Activated gamma-delta T cell treated with anti-CD3 and anti-CD28 coated beads, Interleukin-2, amount 50 U/mL, for 16 hours (primary cell): ENCODE measurements around the gene PIWIL4.

Source experiments
- DNase-seq: peaks from one replicate; pipeline ENCODE4 v3.0.0-alpha.2; 2020; ENCODE audit warnings: low read depth

Gene PIWIL4

GRCh38 chr11:94567181-94567670, at the start of gene PIWIL4:
TSS of gene PIWIL4 (plus strand) at chr11:94567368. CDS start at chr11:94567519, 151 bp downstream.
- DNase-seq = no peak

GRCh38 chr11:94518300-94518699, 48.9 kb upstream of the PIWIL4 start:
- DNase-seq = no peak

- DNase-seq = no peak
Measured at GRCh38 chr11:94519478-94520084, 47.6 kb upstream of the PIWIL4 start.

GRCh38 chr11:94521684-94522083, 45.5 kb upstream of the PIWIL4 start:
- DNase-seq = no peak

- no peak for DNase-seq
Measured at GRCh38 chr11:94524341-94524740, 42.8 kb upstream of the PIWIL4 start.

- DNase-seq = no peak
Measured at GRCh38 chr11:94525546-94526324, 41.4 kb upstream of the PIWIL4 start.

- no peak for DNase-seq
Measured at GRCh38 chr11:94526645-94527438, 40.3 kb upstream of the PIWIL4 start.

DNA sequence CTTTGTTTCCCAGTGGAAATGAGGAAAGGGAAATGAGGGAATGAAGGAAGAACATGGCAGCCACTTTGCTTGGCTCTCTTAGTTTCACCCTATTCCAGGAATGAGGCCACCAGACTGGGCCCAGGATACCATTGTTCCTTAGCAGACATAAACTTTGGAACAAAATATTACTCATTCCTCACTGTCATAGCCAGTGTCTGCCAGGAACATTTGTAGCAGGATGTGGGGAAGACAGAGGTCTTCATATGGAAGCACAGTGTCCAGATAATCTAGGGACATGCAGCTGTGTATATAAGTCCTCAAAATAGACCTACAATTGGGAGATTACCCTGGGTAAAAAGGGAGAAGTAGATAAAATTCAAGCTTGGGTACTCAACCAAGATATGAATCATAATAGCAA, 38.6 kb upstream of the PIWIL4 start:
- DNase-seq = no peak

DNA sequence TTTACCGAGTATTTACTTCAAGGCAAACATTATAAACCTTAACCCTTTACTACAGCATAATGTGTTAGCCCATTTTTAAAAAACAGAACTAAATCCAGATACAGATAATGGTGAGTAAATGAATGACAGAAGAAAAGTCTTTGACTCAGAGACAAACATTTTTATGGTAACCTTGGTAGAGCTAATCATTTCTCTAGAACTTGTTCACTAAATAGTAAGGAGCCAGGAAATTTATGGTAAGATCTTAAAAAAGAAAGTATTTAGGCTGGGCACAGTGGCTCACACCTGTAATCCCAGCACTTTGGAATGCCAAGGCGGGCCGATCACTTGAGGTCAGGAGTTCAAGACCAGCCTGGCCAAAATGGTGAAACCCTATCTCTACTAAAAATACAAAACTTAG, 35.0 kb upstream of the PIWIL4 start:
- no peak for DNase-seq

GRCh38 chr11:94533206-94533605, 34.0 kb upstream of the PIWIL4 start:
- DNase-seq = no peak

DNA sequence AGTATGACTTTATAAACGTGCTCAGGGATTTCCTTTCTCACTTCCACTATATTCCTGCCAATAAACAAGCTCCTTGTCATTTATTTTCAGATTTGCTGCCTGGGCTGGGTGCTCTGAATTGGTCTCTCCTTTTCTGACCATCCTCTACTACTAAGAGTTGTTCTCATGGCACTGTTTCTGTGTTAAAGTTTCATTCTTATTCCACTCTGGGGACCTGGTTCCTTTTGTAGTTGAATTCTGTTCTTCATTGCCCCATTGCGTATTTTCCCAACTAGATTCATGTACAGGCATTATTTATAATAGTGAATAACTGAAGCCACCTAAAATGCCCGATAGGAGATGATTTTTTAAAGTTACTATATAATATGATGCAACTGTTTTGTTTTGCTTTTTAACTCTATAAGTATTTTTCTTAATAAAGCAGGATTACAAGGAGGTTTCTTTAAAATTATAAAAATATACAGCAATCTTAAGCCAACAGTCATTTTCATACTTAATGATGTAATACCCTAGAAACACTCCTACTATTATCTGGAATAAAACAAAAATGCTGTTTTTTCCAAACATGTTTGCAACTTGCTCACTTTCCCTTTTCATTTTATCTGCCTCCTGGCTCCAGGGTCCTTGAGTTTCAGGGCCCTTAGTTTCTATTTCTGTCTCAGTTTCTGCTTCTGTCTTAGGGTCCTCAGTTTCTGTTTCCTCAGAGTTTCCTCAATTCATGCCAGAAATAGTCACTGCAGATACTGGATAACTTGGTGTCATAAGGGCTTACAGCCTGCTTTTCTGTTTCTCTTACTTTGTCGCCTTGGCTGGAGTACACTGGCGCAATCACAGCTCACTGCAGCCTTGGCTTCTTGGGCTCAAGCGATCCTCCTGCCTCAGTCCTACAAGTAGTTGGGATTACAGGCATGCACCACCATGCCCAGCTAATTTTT, 33.2 kb upstream of the PIWIL4 start:
- DNase-seq = no peak

DNA sequence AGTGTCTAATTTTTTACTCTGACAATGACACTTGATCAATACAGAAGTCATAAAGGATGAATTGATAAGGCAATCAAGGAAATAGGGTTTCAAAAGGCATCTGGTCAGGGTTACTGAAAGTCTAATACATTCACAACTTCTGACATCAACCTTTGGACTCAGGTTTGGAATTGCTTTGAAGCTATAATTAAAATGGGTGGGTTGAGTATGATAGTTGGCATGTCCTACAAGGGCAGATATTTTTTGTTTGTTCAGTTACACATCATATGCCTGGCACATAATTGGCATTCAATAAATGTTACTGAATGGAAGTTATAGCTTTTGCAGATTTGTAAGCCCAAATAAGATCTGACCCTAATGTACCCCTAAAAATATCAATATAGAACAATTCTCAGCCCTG, 30.8 kb upstream of the PIWIL4 start:
- DNase-seq = no peak

DNA sequence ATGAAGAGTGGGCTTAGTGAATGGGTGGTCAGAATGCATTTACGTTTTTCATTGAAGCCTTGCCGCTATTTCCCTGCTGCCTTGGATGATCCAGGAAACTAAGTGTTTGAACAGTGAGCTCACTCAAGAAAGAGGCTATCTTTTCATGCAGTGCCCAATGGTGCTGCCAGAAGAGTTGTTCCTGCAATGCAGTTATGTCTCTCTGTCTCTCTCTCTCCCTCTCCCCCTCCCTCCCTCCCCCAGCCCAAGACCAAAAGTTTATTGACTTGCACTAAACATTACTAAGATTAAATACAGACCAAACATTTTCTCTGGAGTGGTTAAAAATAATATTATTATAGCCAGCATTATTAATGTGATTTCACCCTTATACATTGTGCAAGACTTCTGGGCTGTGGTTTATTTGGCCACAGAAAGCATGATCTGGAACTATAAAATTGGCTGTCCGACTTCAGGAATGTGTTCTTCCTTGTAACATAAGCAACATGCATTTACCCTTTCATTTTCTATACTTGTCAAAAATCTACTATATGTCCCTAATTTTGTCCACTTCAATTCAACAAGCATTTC, 30.1 kb upstream of the PIWIL4 start:
- no peak for DNase-seq

GRCh38 chr11:94539420-94539819, 27.7 kb upstream of the PIWIL4 start:
- DNase-seq = no peak

DNA sequence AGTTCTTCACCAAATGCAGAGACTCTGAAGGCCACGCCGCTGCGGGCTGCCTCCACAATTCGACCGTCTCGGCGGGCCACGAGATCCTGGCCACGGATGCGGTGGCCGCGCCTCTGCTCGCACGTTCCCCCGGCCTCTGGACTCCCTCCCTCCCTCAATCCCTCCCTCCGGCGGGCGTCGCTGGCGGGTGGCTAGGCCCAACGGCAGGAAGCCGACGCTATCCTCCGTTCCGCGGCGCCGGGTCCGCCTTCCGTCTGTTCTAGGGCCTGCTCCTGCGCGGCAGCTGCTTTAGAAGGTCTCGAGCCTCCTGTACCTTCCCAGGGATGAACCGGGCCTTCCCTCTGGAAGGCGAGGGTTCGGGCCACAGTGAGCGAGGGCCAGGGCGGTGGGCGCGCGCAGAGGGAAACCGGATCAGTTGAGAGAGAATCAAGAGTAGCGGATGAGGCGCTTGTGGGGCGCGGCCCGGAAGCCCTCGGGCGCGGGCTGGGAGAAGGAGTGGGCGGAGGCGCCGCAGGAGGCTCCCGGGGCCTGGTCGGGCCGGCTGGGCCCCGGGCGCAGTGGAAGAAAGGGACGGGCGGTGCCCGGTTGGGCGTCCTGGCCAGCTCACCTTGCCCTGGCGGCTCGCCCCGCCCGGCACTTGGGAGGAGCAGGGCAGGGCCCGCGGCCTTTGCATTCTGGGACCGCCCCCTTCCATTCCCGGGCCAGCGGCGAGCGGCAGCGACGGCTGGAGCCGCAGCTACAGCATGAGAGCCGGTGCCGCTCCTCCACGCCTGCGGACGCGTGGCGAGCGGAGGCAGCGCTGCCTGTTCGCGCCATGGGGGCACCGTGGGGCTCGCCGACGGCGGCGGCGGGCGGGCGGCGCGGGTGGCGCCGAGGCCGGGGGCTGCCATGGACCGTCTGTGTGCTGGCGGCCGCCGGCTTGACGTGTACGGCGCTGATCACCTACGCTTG, 23.2 kb upstream of the PIWIL4 start, which contains the start of gene FUT4:
TSS of gene FUT4 (plus strand) at position 227 of the 951 bp plus-strand sequence. CDS start at position 440, 213 bp downstream.
- DNase-seq = peak; percentile 58

GRCh38 chr11:94544646-94545263, 22.4 kb upstream of the PIWIL4 start:
- DNase-seq = no peak

GRCh38 chr11:94545264-94546161, 21.7 kb upstream of the PIWIL4 start:
- DNase-seq = no peak

GRCh38 chr11:94546162-94546470, 21.1 kb upstream of the PIWIL4 start:
- no peak for DNase-seq

DNA sequence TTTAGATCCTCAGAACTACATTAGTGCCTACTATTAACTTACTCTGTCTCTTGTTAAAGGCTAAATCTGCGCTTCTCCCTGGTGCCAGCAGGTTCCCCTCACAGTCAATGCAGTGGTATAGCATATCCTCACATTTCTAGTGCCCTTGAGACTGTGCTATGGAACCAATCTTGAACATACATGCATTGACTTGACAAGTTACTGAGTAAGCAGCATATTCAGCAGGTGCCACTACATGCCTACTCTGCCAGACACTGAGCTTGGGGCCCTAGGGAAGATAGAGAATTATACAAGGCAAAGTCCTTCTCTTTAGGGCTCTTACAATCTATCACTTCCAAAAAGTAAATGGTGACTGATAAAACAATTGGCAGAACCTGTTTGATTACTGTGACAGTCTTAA, 20.3 kb upstream of the PIWIL4 start:
- no peak for DNase-seq
